Measurements from ENCODE around the gene PI4KA. TPM values are rescaled to one million over a fixed set of nuclear protein-coding genes. Genes with fewer than 3 reads are reported as not detected.

The PI4KA gene
- total RNA-seq, 4 donors from 2014 or later: 67.3 to 92.9 (median 76.5) TPM

DNA sequence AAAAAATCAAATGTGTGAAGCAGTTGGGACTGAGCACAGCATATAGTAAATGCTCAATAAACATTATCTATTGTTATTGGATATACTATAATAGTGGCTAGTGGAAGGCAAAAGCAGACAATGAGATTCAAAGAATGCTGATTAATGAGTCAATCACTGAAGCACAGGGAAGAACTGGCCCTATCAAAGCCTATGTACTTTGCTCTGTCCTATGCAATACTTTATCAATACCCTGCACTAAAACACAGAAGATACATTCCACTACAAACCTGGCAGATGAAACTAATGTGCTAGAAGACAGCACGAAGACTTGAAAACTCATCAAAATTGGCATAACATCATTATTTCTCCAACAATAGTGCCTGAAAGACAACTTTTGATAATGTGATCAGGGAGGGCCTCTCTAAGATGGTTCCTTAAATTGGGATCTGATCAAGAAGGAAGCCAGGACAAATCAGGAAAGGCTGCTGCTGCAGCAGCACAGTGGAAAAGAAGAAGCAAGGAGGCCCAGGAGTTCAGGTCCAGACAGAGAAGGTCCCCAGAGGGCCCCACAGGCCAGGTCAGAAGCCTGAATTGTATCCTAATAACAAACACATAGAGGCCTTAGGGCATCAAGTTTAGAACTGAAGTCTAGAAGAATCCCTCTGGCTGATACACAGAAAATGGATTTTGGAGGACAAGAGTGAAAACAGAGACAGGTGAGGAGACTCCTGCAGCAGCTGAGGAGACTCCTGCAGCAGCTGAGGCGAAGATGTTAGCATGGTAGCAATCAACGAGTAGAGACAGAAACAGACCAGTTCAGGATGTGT is 18.6 kb downstream of the PI4KA start:
- TF ChIP-seq, protein P1, sequence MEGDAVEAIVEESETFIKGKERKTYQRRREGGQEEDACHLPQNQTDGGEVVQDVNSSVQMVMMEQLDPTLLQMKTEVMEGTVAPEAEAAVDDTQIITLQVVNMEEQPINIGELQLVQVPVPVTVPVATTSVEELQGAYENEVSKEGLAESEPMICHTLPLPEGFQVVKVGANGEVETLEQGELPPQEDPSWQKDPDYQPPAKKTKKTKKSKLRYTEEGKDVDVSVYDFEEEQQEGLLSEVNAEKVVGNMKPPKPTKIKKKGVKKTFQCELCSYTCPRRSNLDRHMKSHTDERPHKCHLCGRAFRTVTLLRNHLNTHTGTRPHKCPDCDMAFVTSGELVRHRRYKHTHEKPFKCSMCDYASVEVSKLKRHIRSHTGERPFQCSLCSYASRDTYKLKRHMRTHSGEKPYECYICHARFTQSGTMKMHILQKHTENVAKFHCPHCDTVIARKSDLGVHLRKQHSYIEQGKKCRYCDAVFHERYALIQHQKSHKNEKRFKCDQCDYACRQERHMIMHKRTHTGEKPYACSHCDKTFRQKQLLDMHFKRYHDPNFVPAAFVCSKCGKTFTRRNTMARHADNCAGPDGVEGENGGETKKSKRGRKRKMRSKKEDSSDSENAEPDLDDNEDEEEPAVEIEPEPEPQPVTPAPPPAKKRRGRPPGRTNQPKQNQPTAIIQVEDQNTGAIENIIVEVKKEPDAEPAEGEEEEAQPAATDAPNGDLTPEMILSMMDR (IDR thresholded peaks at IDR 0.05; ENCODE audit: low read depth): no peak

DNA sequence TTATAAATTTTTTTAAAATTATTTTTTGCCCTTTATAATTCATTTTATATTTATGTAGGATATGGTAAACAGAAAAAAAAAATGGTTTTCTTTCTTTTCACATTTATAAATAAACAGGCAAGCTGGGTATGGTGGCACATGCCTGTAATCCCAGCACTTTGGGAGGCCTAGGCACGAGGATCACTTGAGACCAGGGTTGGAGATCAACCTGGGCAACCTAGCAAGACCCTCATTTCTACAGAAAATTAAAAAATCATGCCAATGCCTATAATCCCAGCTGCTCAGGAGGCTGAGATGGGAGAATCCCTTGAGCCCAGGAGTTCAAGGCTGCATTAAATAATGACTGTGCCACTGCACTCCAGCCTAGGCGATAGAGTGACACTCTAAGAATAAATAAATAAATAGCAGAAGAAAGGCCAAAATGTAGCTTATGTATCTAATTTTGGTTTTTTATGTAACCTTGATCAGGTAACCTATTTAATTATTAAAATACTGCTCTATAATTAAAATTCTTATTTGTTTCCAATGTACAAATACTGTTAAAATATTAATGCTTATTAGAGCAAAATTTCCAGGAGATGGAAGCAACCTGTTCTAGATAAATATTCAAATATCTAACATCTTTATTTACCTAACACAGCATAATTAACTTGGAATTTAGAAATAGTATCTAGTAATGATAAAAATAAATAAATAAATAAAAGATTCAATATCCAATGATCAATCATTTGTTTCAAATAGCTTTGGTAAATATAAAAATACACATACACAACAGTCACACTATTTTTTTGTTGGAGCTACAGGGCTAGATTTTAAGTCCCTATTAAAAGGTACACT is 21.4 kb downstream of the PI4KA start:
- TF ChIP-seq, protein P1 (IDR thresholded peaks at IDR 0.05; ENCODE audit: low read depth): no peak

DNA sequence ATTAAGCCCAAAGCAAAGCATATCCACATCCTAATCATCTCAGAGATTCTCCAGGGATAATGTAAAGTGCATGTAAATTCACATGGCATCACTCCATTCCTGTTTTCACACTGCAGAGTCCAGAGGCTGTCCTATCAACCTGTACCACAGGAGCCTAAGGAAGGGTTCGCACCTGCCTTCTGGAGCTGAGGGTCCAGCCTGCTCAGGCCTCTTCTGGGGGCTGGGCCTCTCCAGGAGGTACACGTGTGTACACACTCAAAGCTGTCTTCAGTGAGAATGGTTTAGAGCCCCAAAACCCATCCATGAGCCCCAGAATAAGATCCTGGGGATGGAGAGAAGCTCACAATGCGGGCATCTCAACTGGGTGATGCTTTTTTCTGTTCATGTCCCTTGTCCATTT is 23.9 kb downstream of the PI4KA start:
- TF ChIP-seq, protein P1 (IDR thresholded peaks at IDR 0.05; ENCODE audit: low read depth): no peak

DNA sequence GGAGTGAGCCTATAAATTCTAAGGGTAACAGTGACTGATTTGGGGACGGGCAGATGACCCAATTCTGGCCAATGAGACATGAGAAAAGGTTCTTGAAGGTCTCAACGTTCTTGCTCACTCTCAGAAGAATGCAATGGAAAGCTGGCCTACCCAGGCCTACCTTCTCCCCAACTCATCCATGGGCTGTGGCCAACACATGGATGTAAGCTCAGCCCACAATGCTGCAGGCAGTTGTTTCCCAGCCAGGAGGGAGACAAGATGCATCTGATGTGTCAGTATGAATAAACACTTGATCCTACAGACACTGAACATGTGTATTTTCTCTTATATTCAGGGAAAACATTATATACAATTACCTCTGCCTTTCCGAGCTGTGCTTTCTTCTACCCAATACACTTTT is 24.4 kb downstream of the PI4KA start:
- TF ChIP-seq, protein P1 (IDR thresholded peaks at IDR 0.05; ENCODE audit: low read depth): no peak

DNA sequence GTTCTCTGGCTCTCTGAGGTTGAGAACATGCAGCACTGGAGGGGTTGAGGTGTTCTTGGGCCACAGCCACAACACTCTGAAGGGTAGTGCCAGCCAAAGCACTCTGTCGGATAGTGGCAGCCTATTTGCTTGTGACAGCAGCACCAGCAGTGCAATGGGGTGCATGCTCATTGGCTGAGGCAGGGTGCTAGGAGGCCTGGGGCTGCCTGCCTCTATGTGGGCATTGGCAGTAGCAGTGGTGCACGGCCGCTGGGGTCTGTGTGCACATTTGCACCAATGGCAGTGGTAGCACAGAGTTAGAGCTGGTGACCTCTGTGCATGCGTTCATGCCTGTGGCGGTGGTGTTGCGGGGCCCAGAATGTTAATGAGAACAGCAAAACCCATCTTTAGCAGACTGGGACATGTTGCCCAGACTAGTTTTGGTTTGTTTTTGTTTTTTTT is 25.4 kb downstream of the PI4KA start:
- TF ChIP-seq, protein P1 (IDR thresholded peaks at IDR 0.05; ENCODE audit: low read depth): no peak

DNA sequence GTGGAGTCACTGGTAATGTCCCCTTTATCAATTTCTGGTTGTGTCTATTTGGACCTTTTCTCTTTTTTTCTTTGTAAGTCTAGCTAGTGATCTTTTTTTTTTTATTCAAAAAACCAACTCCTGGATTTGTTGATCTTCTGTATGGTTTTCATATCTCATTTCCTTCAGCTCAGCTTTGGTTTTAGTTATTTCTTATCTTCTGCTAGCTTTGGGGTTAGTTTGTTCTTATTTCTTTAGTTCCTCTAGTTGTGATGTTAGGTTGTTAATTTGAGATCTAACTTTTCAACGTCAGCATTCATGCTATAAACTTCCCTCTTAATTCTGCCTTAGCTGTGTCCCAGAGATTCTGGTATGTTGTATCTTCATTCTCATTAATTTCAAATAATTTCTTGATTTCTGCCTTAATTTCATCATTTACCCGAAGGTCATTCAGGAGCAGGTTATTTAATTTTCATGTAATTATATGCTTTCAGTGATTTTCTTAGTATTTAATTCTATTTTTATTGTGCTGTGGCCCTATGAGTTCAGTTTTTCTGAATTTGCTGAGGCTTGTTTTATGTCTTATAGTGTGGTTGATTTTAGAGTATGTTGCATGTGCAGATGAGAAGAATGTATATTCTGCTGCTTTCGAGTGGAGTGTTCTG is 29.0 kb downstream of the PI4KA start:
- TF ChIP-seq, protein P1 (IDR thresholded peaks at IDR 0.05; ENCODE audit: low read depth): no peak

DNA sequence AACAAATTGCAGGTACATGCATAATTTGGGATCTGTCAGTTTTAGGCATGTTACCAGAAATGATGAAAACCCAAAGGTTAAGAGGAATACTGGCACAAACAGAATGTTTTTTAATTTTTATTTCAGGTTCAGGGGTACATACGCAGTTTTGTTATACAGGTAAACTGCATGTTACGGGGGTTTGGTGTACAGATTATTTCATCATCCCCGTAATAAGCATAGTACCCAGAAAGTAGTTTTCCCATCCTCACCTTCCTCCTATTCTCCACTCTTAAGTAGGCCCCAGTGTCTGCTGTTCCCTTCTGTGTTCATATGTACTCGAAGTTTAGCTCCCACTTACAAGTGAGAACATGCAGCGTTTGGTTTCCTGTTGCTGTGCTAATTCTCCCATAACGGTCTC is 33.0 kb downstream of the PI4KA start:
- TF ChIP-seq, protein P1 (IDR thresholded peaks at IDR 0.05; ENCODE audit: low read depth): no peak

All from subcutaneous adipose tissue (tissue), 4 donors.